CD4-positive, alpha-beta T cell treated with Interleukin-6 at 100 ng/mL for 8 hours (primary cell): ENCODE data around the gene TAF13.
"Not testable (repeated sequence)": the region's sequence is repeated elsewhere in the genome, so short reads cannot be mapped to it uniquely, and the experiment has no call there.

Source experiments
- DNase-seq: peaks from one replicate; pipeline ENCODE4 v3.0.0-alpha.2; 2020; ENCODE audit warnings: mixed read lengths, low spot score

The TAF13 gene

GRCh38 chr1:109046671-109047070, 29.1 kb downstream of the TAF13 start:
- DNase-seq = no peak

- DNase-seq = no peak
Measured at GRCh38 chr1:109045595-109045994, 30.2 kb downstream of the TAF13 start.

GRCh38 chr1:109041621-109042468, 34.0 kb downstream of the TAF13 start, which contains the start of gene WDR47:
Gene WDR47, minus strand, starts transcription at chr1:109042102. Its CDS starts 18,590 bp downstream, at chr1:109023512.
- peak; percentile 96 for DNase-seq

- DNase-seq = peak; percentile 2
Measured at GRCh38 chr1:109040989-109041620, 34.7 kb downstream of the TAF13 start.

GRCh38 chr1:109040627-109040988, 35.2 kb downstream of the TAF13 start:
- DNase-seq = no peak

- no peak for DNase-seq
Measured at GRCh38 chr1:109034382-109034781, 41.4 kb downstream of the TAF13 start.

- DNase-seq = not testable (repeated sequence)
Measured at GRCh38 chr1:109029493-109029892, 46.3 kb downstream of the TAF13 start.

GRCh38 chr1:109027841-109028240, 48.0 kb downstream of the TAF13 start:
- DNase-seq = no peak

GRCh38 chr1:109025694-109026093, 50.1 kb downstream of the TAF13 start:
- DNase-seq = no peak

GRCh38 chr1:109024646-109025045, 51.2 kb downstream of the TAF13 start:
- DNase-seq = no peak

GRCh38 chr1:109020693-109021257, 55.0 kb downstream of the TAF13 start:
- no peak for DNase-seq

- DNase-seq = not testable (repeated sequence)
Measured at GRCh38 chr1:109017719-109018118, 58.1 kb downstream of the TAF13 start.

GRCh38 chr1:109017134-109017533, 58.7 kb downstream of the TAF13 start:
- no peak for DNase-seq
